ENCODE measurements around the gene GAPT.

The GAPT gene

GRCh38 chr5:58451732-58452565, 39.3 kb upstream of the GAPT start:
- no peak for DNase-seq (ENCODE audit: low spot score)
- TF ChIP-seq CTCF (IDR thresholded peaks at IDR 0.05; ENCODE audit: extremely low read depth, missing control alignments) = no peak

DNA sequence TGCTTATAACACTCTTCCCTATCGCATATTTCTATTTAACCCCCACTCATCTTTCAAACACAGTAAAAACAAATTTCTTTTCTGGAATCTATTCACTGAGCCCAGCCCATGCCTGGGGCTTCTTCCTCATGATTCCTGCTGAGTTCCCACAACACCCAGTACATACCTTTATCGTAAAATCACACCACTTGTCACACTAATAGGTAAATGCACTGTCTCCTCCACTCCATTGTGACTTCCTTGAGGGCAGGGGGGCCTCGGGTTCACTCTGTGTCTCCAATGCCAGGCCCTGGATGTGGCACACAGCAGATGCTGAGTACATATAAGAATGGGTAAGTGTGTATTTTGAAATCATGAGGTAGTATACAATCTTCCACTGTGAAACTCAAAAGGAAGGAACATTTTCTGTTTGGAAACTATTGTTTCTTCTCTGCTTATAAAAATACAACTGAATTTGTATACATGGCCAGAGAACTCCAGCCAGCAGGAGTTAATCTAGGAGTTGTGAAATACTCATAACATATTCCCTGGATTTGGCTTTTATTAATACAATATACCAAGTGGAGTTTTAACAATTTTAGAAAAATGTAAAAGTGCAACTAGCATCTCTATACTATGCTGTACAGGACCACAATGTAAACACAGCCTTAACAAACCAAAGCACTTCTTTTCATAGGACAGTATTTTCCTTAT, 38.5 kb upstream of the GAPT start:
- TF ChIP-seq CTCF (IDR thresholded peaks at IDR 0.05; ENCODE audit: extremely low read depth, missing control alignments) = no peak
- no peak for DNase-seq (ENCODE audit: low spot score)

DNA sequence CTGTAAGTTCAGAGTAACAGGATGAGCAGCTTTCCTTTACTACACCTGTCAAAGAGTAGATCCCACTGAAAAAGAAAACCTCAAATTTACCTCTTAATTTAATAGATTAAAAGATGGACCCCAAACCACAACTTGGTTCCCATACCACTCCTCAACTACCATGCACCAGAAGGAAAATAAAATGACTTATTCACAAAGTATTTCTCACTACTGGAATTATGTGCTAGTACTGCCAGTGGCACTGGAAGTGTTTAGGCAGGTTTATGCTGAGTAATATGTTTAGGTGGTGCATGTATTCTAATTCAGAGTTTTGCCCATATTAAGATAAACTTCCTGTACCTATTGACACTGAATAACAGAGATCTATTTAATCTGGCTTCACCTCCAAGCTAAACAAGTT, 37.9 kb upstream of the GAPT start:
- no peak for DNase-seq (ENCODE audit: low spot score)
- TF ChIP-seq CTCF (IDR thresholded peaks at IDR 0.05; ENCODE audit: extremely low read depth, missing control alignments) = no peak

- no peak for DNase-seq (ENCODE audit: low spot score)
- TF ChIP-seq CTCF (IDR thresholded peaks at IDR 0.05; ENCODE audit: extremely low read depth, missing control alignments) = no peak
Measured at GRCh38 chr5:58454025-58454424, 37.2 kb upstream of the GAPT start.

GRCh38 chr5:58455066-58455465, 36.2 kb upstream of the GAPT start:
- no peak for DNase-seq (ENCODE audit: low spot score)
- no peak for TF ChIP-seq CTCF (IDR thresholded peaks at IDR 0.05; ENCODE audit: extremely low read depth, missing control alignments)

GRCh38 chr5:58455480-58455879, 35.8 kb upstream of the GAPT start:
- TF ChIP-seq CTCF (IDR thresholded peaks at IDR 0.05; ENCODE audit: extremely low read depth, missing control alignments) = no peak
- DNase-seq (ENCODE audit: low spot score) = no peak

DNA sequence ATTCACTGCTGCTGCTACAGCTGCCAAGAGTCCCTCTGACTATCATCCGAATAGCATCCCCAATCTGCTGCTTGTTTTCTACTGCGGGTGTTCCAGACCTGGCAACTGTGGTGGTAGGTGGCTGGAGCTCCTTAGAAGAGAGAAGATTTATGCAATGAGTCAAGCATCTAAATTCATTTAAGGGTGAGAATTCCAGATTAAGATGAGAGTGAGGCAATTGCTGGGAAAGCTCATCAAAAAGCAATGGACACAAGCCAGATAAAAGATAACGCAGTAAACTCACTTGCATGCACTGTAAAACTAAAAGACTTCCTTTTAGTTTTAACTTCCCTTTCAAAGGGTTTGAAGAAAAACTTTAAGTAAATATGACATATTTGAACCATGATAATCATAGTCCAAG, 35.2 kb upstream of the GAPT start:
- no peak for TF ChIP-seq CTCF (IDR thresholded peaks at IDR 0.05; ENCODE audit: extremely low read depth, missing control alignments)
- DNase-seq (ENCODE audit: low spot score) = no peak

All from GM20000 (cell line).